Fibroblast of skin of abdomen (primary cell): ENCODE data around the gene ZNF611.
A peak's percentile ranks its signal among the peaks of the same experiment; 100 is the strongest.
"Not testable (repeated sequence)": the region's sequence is repeated elsewhere in the genome, so short reads cannot be mapped to it uniquely, and the experiment has no call there.

Experiments
- DNase-seq: peaks from one replicate; pipeline ENCODE4 v3.0.0-alpha.2; 2013

Gene ZNF611

DNA sequence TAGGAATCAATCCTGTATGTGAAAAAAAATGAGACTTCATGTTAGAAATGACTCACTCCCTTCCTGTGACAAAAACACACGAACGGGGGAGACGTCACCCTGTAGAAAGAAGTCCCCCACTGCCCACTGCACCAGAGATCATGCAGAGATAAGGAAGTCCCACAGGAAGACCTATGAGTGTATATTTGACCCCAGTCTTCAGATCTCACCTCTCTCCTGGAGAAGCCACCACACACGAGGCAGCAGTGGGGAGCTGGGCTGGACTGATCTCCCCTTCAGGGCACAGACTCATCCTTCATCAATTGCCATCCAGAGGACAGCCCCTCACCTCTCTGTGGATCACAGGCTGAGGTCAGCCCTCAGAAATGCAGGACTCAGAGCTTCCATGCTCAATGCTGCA lies 18.9 kb downstream of the ZNF611 start:
- DNase-seq: peak; percentile 20

GRCh38 chr19:52715330-52715729 lies 19.5 kb downstream of the ZNF611 start:
- DNase-seq: not testable (repeated sequence)

- not testable (repeated sequence) for DNase-seq
Observed at GRCh38 chr19:52713051-52713450, 21.8 kb downstream of the ZNF611 start.

GRCh38 chr19:52711661-52712060 lies 23.2 kb downstream of the ZNF611 start:
- DNase-seq: not testable (repeated sequence)

DNA sequence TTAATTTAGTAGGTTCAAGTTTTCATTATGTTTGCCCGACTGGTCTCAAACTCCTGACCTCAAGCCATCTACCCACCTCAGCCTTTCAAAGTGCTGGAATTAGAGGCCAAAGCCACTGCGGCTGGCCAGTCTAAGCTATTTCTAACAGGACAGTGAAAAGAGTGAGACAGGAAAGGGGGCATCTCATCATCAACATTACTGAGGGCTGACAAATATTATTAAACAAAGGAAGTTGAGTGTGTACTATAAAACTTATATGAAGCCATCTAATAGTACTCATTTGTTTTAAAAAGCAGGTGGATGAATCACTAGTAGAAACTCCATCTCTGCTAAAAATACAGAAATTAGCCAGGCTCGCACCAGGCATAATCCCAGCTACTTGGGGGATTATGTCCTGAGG lies 24.3 kb downstream of the ZNF611 start:
- no peak for DNase-seq

DNA sequence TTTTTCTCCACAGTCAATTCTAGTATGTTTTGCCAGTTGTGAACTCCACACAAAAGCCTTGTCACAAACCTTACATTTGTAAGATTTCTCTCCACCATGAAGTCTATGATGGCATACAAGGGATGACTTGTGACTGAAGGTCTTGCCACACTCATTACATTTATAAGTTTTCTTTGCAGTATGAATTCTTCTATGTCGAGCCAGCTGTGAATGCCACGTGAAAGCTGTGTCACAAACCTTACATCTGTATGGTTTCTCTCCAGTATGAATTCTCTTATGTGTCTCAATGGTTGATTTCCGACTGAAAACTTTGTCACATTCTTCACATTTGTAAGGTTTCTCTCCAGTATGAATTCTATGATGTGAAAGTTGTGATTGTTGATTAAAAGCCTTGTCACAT lies 29.2 kb downstream of the ZNF611 start:
- not testable (repeated sequence) for DNase-seq

GRCh38 chr19:52703917-52704316 lies 30.9 kb downstream of the ZNF611 start:
- DNase-seq: no peak

- no peak for DNase-seq
Observed at GRCh38 chr19:52700673-52701072, 34.2 kb downstream of the ZNF611 start.

DNA sequence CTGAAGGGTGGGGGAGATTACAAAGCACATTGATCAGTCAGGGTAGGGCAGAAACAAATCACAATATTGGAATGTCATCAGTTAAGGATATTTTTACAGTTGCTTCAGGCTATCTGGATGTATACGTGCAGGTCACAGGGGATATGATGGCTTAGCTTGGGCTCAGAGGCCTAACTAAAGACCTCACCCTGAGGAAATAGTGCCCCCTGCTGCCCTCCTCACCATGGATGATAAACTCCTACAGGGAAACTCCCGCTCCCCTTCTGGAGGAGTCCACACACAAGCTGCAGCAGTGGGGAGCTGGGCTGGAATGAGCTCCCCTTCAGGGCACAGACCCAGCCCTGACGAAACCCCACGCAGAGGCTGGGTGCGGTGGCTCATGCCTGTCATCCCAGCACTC lies 35.3 kb downstream of the ZNF611 start:
- not testable (repeated sequence) for DNase-seq

- no peak for DNase-seq
Observed at GRCh38 chr19:52695996-52696395, 38.8 kb downstream of the ZNF611 start.

- no peak for DNase-seq
Observed at GRCh38 chr19:52694921-52695320, 39.9 kb downstream of the ZNF611 start.

DNA sequence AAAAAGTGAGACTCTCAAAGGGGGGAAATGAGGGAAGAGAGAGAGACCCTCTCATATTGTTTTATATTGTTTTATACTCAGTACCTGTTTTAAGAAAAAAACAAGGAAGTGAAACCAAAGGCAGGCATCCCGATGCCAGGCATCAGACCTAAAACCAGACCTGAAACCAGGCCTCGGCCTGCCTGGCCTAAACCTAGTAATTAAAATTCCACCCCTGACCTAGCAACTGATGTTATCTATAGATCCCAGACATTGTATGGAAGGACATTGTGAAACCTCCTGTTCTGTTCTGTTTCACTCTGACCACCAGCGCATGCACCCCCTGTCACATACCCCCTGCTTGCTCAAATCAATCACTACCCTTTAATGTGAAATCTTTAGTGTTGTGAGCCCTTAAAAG lies 40.6 kb downstream of the ZNF611 start:
- not testable (repeated sequence) for DNase-seq

DNA sequence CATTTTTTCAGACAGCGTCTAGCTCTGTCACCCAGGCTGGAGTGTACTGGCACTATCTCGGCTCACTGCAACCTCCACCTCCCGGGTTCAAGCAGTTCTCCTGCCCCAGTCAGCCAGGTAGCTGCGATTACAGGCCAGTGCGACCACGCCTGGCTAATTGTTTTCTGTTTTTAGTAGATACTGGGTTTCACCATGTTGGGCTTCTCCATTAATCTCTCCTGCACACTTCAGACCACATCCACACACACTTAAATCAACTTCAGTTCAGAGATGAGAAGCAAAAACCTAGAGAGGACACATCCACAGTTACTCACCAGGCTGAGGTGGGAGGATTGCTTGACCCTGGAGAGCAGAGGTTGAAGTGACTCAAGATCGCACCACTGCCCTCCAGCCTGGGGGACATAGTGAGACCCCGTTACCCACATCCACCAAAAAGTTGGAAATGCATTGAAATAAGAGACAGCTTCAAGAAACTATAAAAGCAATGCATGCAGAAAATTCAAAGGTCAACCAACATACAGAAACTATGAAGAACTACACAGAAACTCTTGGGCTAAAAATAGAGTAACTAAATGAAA lies 42.3 kb downstream of the ZNF611 start:
- no peak for DNase-seq

DNA sequence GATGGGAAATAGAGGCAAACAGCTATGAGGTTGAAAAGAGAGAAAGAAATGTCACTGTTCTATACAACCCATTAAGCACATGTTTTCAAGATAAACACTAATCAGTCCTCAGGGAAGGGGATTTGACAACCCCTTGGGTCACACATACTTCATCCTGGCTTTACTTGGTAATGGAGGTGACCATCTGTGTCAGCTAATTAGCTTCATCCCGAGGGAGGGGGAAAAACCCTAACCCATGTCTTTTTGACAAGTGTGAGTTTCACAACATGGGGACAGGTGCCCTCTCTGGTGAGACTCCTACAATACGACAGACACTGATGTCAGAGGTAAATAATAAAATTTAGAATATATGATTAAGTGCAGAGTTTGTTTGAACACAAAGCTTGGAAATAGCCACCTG lies 43.1 kb downstream of the ZNF611 start:
- no peak for DNase-seq

DNA sequence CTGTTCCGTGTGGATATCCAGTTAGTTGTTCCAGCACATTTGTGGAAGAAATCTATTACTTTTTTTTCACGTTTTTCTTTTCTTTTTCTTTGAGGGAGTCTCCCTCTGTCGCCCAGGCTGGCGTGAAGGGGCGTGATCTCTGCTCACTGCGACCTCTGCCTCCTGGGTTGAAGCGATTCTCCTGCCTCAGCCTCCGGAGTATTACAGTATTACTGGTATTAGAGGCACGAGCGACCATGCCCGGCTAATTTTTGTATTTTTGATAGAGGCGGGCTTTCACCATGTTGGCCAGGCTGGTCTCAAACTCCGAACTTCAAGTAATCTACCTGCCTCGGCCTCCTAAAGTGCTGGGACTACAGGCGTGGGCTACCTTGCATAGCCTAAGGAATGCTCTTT lies 43.6 kb downstream of the ZNF611 start:
- no peak for DNase-seq

GRCh38 chr19:52690369-52691214 lies 44.3 kb downstream of the ZNF611 start:
- DNase-seq: peak; percentile 96

DNA sequence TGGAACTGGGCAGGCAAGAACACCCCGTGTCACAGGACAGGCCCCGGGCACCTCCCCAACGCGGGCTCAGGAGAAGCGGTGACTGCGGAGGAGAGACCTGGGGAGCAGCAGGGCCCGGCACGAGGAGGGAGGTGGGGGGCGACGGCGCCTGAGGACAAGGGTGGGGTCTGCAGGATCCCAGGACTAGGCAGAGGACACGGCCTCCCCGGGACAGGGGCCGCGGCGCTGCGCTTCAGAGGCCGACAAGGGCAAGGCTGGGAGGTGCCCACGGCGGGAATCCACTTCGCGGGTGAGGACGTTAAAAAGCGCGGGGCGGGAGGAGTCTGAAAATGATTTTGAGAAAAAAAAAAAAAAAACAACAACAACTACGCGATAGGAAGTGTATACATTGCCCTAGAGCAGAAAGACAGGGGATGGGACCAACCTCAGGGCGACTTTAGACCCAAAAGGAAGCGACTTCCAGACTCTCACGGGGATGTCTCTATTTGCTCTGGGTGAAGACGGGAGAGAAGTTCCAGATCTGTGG lies 44.9 kb downstream of the ZNF611 start:
- no peak for DNase-seq

DNA sequence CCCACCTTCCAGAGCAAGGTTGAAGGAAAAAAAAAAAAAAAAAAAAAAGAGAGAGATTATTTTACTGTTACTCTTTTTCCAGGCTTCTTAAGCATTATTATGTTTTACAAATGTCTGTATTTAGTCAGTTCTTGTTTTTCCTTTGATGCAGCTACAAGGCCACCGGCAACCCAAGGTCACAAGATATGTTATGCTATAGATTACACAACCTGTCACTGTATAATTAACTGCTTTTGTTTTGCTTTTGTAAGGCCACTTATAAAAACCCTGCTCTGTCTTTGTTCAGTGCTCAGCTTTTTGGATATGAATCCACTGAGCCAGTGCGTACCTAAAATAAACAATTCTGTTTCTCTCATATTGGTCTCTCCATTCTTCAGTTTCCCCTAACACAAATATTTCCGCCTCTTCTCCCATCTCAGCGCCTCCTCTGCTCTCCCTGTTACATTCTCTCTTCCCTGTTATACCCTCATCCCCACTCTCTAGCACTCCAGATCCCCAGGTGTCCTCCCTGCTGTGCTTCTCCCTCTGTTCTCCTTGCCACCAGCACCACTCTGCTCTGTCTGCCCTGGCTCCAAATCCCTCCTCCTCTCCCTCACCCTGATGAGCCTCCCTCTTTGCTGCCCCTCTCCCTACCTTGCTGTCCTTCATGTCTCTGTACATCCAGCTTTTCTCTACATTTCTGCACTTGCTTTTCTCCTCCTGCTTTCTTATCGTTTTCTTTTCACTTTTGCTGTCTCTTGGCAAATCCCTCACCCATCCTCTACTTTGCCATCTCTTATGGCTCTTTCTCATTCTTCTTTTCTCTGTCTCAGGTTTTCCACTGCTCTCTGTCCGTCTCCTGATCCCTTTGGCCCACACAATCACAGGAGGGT lies 45.7 kb downstream of the ZNF611 start:
- not testable (repeated sequence) for DNase-seq

GRCh38 chr19:52688335-52688734 lies 46.5 kb downstream of the ZNF611 start:
- no peak for DNase-seq

GRCh38 chr19:52687684-52688083 lies 47.2 kb downstream of the ZNF611 start:
- DNase-seq: no peak

DNA sequence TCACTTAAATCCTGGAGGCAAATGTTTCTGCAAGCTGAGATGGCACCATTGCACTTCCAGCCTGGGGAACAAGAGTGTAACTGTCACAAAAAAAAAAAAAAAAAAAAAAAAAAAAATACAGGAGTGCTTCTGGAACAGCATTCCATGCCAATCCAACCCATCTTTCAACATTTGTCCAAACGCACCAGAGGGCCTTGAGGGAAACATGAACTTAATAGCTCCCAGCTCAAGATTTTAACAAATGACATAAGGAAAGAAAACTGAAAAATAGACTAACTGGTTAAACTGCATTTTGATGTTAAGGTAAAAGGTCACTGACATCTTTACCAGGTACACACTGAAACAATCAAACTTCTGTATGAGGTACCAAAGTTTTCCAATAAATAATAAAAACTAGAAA lies 49.0 kb downstream of the ZNF611 start:
- no peak for DNase-seq

- DNase-seq: not testable (repeated sequence)
Observed at GRCh38 chr19:52681216-52681615, 53.6 kb downstream of the ZNF611 start.

- DNase-seq: no peak
Observed at GRCh38 chr19:52679598-52679997, 55.2 kb downstream of the ZNF611 start.
